Stimulated activated CD4-positive, alpha-beta T cell treated with anti-CD3 and anti-CD28 coated beads, Interleukin-15, amount 100 ng/mL, for 48 hours (primary cell): Measurements from ENCODE around the gene KRT6C.
"Not testable (repeated sequence)": the region's sequence is repeated elsewhere in the genome, so short reads cannot be mapped to it uniquely, and the experiment has no call there.

Experiments
- DNase-seq, 2 donors: peaks; one replicate each; pipeline ENCODE4 v3.0.0-alpha.2; 2020; ENCODE audit warnings: low read depth in 2 of 2

KRT6C gene

DNA sequence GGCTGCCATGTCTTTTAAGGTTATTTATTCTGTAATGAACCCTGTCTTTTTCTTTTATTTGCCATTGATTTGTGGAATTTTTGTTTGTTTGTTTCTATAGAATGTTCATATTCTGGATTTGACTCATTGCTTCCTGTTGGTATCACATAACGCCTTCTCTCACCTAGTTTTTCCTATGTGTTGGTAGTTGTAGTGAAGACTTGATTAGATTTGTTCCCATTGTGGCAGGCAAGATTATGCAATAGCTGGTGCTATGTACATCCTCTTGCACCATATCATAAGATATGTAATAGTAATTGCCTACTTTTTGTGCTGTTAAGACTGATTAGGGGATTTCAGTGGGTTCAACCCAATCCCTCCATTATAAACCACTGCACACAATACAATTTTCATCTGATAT, 17.8 kb downstream of the KRT6C start:
- DNase-seq, result no peak

DNA sequence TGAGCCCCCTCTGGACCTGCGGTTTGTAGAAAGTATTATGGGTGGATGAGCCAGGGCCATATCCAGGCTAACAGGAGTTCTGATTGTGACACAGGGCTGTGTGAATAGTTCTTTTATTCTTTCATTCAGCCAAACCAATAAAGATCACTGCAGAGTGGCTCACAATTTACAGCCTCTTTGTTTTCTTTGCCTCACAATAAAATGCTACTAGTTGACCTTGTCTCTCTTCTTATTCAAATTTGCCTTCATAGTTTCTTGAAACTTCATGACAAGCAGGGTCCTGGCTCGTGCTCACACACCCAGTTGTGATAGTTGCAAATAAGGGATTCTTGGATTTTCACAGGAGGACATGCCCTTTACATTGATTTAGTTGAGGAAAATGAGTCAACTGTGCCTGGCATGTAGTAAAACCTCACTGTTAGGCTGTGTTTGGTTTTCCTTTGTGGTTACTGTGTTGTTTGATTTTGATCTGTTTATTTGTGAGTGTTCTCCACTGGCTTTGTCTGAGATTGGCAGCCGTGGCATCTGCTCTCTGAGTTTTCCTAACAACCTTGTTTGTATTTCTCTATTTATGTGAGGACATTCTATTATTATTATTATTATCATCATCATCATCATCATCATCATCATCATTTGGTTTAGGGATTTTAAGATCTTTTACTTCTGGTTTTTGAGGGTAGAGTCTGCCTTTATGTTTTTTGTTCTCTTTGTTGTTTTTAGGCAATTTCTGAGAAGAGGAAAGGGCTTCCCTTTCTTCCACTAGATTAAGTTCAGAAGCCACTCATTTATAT, 19.0 kb downstream of the KRT6C start:
- DNase-seq, result no peak

DNA sequence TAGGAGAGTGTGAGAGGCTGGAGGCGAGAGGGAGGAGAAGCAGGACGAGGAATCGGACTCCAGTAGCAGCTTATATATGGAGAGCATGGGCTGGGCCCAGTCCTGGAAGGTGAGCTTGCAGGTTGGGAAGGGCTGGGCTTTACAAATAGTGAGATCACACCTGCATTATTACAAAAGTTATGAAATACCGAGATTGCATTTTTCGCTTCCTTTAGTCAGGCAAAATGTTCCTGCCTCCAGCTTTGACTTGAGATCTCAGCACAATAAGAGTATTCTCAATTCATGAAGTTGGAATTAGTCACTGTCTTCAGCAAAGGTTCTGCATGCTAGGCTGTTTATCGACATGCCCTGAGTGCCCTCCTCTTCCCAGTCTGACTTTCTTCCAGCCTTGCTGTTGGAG, 21.5 kb downstream of the KRT6C start, which contains the start of gene KRT6B:
KRT6B (minus strand) TSS at position 46 of the 400 bp plus-strand sequence. CDS start 68 bp downstream, outside the sequence.
- DNase-seq, result no peak

- no peak for DNase-seq
Measured at GRCh38 chr12:52448228-52448627, 25.4 kb downstream of the KRT6C start.

GRCh38 chr12:52447196-52447595, 26.4 kb downstream of the KRT6C start:
- not testable (repeated sequence) for DNase-seq

DNA sequence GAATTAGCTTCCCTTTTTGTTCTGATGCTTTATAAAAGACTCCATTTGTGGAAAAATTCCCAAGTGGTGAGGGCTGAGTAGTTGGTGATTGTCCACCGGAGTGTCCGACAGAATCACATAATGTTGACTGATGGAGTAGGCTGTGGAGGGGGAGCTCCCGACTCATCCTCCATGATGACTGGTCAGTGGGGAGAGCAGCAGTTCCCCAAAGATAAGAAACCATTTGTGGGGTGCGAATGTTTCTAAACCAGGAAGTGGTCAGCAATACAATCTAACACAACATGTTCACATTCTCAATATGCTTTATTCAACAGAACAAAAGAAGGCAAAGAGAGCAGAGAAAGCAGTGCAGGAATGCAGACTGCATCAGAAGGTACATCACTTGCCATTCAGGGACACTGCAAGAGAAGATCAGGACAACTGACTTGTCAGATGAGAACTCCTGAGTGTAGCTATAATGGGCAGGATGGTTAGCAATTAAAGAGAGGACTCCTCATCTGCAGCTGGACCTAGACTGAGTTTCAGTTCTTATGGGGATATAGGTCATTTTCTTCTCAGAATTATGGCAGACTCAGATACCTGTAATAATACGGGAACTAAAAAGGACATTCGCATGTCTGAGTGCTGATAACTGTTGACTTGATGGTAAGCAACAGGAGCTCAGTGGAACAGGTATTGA, 27.1 kb downstream of the KRT6C start:
- no peak for DNase-seq

DNA sequence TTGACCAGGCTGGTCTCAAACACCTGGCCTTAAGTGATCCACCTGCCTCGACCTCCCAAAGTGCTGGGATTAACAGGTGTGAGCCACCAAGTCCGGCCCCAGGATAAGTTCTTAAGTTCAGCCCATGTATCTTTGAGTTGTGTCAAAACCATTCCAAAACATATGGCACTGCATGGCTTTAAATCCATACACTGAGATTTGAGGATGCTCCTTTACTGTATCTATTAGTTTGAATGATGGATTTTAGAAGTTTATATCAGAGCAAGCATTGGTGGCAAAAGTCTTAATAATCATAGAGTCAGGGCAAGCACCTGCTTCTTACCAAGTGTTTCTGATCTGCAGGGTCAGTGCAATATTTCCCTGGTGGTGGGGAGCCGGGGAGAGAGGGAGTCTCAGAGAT, 27.7 kb downstream of the KRT6C start:
- no peak for DNase-seq

DNA sequence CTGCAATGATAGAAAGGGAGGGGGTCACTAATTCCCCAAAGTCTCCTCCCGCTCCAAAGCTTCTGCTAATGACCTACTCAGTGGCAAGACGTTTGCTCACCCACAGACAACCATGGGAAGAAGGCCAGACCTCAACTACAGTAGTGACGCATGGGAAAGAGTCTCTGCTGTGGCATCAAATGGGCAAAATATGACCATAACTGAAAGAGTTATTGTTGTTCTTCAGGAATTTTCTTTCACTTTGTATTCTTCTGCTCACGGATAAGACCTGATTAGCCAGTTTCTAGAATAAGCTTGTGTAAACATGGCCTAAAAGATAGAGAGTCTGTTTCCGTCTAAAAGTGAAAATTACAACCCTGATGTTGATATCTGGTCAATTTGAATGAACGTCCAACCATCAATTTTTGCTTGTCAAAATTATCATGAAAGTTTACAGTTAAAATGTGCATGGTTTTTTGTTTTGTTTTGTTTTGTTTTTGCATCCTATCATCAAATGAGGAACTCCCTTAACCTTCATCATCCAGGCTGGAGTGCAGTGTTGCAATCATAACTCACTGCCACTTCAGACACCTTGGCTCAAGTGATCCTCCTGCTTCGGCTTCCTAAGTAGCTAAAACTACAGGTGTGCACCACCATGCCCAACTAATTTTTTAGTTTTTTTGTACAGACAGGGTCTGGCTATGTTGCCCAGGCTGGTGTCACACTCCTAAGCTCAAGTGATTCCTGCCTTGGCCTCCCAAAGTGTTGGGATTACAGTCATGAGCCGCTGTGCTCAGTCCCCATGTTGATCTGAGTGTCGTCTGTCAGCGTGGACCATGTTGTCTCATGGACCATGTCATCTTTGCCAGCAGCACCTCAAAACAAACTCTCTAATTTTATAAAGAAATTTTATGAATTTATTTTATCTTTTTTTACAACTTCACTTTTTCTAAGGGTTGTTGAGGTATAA, 28.7 kb downstream of the KRT6C start:
- no peak for DNase-seq

DNA sequence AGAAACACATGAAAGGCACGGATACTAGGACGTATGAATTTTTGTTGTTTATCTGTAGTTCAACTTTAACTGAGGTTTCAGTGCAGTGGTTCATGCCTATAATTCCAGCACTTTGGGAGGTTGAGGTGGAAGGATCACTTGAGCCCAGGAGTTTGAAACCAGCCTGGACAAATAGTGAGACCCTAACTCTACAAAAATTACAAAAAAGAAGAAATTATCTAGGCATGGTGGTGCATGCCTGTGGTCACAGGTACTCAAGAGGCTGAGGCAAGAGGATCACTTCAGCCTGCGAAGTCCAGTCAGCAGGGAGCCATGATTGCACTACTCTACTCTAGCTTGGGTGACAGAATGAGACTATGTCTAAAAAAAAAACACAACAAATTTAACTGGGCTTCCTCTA, 29.6 kb downstream of the KRT6C start:
- no peak for DNase-seq

GRCh38 chr12:52442600-52443061, 31.0 kb downstream of the KRT6C start:
- DNase-seq, result no peak

GRCh38 chr12:52441320-52441911, 32.2 kb downstream of the KRT6C start:
- no peak for DNase-seq

DNA sequence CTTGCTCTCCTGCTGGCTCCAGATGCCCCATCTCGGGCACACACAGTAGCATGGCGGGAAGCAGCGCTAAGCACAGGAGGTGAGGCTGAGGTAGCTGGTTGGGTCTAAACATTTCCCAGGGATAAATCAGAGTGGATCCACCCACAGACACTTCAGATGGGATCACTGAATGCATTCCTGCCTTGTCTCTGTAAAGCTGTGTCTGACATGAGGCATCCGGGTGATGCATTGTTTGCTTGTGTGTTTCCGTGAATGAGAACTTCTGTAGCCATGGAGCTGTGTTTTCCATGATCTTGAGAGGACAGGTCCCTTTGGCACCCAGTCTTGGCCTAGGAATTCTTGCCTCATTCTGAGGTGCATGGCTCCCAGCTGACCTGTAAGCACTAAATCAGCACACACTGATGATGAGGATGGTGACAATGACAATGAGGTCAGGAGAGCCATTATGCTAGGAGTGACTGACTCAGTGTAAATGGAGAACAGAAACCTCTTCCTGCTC, 32.7 kb downstream of the KRT6C start:
- no peak for DNase-seq

DNA sequence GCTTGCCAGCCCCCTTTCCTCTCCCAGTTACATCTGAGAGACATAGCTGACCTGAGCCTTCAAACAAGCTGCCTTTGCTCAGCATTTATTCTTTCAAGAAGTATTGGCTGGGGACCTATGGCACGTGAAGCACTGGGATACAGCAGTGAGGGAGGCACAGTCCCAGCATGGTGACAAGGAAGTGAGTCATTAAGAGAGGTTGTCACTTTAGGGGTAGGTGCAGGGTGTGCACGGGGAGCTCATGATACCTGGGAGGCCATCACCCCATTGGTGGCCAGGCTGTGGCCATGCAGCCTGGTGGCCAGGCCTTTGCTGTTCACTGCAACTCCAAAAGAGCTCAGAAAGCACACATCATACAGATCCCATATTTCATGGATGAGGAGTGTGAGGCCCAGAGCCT, 33.8 kb downstream of the KRT6C start:
- no peak for DNase-seq

- DNase-seq, result no peak
Measured at GRCh38 chr12:52439420-52439819, 34.2 kb downstream of the KRT6C start.

GRCh38 chr12:52438305-52439301, 35.0 kb downstream of the KRT6C start:
- no peak for DNase-seq

- no peak for DNase-seq
Measured at GRCh38 chr12:52437508-52437907, 36.1 kb downstream of the KRT6C start.

DNA sequence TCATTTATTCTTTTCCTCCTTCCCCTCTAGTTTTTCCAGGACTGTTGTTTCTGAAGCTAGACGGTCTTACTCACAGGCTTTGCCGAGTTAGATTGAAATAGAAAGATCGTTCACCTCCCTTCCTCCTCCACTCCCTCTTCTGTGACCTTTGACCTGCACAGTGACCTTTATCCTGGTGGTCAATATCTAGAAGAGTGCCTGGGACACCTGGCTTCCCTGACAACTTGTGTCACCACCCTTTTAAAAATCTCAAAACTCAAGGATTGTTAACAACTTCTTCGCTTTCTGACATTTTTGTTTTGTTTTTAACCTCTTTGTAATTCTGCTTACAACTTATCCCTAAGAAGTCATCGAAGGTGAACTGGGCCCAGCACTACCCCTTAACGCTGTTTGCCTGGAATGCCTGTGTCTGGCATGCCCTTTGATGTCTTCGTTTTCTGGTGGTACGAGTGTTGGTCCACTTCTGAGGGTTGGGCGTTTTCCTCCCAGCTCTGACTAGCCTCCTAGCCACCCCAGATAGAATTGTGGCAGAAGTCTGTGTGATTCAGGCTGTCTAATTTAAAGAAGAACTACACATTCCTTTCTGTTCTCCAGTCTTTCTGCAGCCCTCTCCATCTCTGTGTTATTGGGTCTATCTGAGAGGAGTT, 36.7 kb downstream of the KRT6C start:
- no peak for DNase-seq

DNA sequence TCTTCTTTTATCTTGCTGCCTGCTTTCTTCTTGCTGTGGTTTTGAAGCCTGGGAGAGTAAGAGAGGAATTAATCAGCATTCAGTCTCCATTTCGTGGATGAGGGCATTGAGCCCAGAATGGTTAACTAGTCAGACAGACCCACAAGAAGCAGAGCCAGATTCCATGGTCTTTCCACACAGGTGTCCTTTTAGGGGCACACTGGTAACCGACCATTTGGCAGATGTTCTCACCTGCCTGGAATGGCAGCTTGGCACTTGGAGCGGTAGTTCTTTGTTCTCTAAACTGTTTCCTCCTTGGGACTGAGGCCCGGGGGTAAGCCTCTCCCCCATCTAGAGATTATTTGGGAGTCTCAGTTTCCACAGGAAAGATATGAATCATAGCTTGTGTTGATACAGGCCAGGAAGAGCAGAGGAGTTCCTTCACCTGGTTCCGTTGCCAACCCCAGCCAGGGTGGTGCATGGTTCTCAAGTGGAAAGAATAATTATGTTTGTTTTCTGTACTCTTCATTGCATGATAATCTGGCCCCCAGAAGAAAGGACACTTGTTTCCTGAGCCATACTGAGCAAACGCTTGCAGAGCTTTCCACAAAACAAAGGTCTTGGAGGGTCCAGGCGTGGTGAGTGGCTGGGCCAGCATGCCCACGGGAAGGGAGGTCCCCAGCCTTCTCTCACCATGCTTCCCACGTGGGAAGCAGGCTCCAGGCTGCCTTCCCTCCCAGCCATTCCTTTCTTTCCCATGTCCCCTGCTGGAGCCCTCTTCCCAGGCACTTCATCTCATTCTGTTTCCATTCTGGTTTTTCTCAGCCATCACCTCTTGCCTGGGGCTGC, 37.4 kb downstream of the KRT6C start:
- no peak for DNase-seq

DNA sequence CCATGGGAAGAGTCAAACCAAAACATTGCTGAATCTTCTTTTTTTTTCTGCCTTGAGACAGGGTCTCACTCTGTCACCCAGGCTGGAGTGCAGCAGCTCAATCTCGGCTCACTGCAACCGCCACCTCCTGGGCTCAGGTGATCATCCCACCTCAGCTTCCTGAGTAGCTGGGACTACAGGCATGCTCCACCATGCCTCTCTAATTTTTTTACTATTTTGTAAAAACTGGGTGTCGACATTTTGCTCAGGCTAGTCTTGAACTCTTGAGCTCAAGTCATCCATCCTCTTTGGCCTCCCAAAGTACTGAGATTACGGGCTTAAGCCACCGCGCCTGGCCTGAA, 38.0 kb downstream of the KRT6C start:
- DNase-seq, result no peak
